Measurements from ENCODE around the gene SLC4A1. TPM values are rescaled to one million over a fixed set of nuclear protein-coding genes. Genes with fewer than 3 reads are reported as not detected.

SLC4A1 gene
- total and polyA plus RNA-seq, 2 of the 13 experiments (the other 11 are each of a cell fraction or from before 2014, with no cell fraction given), result not detected

DNA sequence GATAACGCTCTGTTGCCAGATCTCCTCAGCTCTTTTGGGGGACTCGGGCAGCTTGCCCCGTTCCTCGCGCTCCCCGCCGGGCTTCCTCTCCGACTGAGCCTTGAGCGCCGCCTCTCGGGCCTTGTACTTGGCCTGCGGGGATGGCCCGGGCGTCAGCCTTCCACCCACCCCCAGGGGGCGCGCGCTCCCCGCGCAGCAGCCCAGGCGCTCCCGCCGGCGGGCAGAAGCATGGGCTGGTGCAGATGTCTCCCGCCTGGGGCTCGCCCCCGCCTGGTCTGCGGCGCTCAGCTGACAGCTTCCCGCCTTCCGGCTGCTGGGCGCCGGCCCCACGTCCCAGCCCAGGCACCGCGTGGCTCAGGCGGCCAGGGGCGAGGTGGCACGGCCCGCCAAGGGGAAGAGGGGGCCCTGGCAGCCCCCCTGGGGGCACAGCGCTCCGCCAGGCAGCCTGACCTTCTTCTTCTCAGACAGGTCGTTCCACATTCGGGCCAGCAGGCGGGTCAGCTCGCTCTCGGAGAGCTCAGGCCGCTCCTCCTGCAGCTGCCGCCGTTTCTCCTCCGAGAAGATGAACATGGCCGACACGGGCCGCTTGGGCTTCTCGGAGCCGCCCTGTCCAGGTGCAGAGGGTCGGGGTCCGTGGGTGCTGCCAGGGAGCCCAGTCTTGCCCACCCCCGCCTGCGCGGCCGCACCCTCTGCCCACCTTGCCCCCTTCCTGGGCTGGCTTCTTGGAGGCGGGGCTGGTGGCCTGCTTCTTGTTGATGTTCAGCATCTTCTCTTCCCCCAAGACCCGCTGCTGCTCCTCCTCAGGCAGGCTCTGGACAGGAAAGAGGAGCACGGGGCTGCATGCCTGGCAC, 57.4 kb downstream of the SLC4A1 start:
- POLR2A ChIA-PET, result no interaction called here
- no peaks in the 10 kb centered on the region for H3K9me3 ChIP-seq (ENCODE audit: low read length)
- WGBS (ENCODE audit: low lambda C conversion rate), result 98% methylated on average over 64 of the region's 64 CpGs
- BruUV-seq (replicated peaks), result no TSS peak
- CTCF ChIA-PET (ENCODE audit: low intra/inter-chr PET ratio, low total read pairs), result no interaction called here
- H3K27ac ChIP-seq (ENCODE audit: extremely low read length, insufficient read depth, low read length), result no peak overlapping the region
- H3K4me2 ChIP-seq (ENCODE audit: low read depth, low read length), result no peak overlapping the region
- H4K20me1 ChIP-seq (ENCODE audit: insufficient read depth, low read length), result no peaks in the 10 kb centered on the region
- in situ Hi-C loops (cut with HindIII; ENCODE audit: extremely low pct_ligation_motif_present, low pct_unique_long_range_greater_than_20kb) (no loop called here), intact Hi-C loops (cut with micrococcal nuclease; ENCODE audit: unreplicated experiment) (no loop called here)
- no peaks in the 10 kb centered on the region for H3K79me2 ChIP-seq (ENCODE audit: insufficient read depth, low read length)
- ATAC-seq (peak; percentile 48), DNase-seq (ENCODE audit: low spot score) (no peak), FAIRE-seq (no peak)
- H3K9ac ChIP-seq (ENCODE audit: insufficient read depth, low read depth, low read length), result no peak overlapping the region
- no peak overlapping the region for H3K4me3 ChIP-seq (replicated peaks in 1 of 3; ENCODE audit: insufficient read depth in 1 of 3, low read depth in 2 of 3, low read length in 3 of 3)
- peaks cover 34 to 68% of the 10 kb centered on the region in 2 experiments for H3K36me3 ChIP-seq (replicated peaks in 1 of 2; ENCODE audit: control insufficient read depth in 1 of 2, insufficient read depth in 2 of 2, low read length in 2 of 2)
- H3K4me1 ChIP-seq (ENCODE audit: insufficient read depth, low read length), result no peaks in the 10 kb centered on the region
- no peaks in the 10 kb centered on the region for H3K27me3 ChIP-seq (ENCODE audit: control insufficient read depth in 1 of 2, insufficient read depth in 2 of 2, low read length in 2 of 2)
- no peak overlapping the region for H2AFZ ChIP-seq (ENCODE audit: low read length)
- TF ChIP-seq SIN3A (IDR thresholded peaks at IDR 0.05; ENCODE audit: borderline replicate concordance, low read depth, low read length) (no peak), ZNF768 (CRISPR knock-in tag; IDR thresholded peaks at IDR 0.05) (peak; percentile 12; the same call in 1 of the 2 replicates), RAD21 (CRISPR knock-in tag; IDR thresholded peaks at IDR 0.05) (peak; percentile 47), TARDBP (CRISPR knock-in tag; IDR thresholded peaks at IDR 0.05) (no peak), ZNF549 (CRISPR knock-in tag; IDR thresholded peaks at IDR 0.05) (no peak), ZBTB38 (CRISPR knock-in tag; IDR thresholded peaks at IDR 0.05) (peak; percentile 62; the same call in 1 of the 2 replicates), ZNF670 (CRISPR knock-in tag; IDR thresholded peaks at IDR 0.05; ENCODE audit: borderline replicate concordance) (no peak), KDM1A (CRISPR knock-in tag; IDR thresholded peaks at IDR 0.05) (no peak), WIZ (CRISPR knock-in tag; IDR thresholded peaks at IDR 0.05) (no peak), ZNF782 (CRISPR knock-in tag; IDR thresholded peaks at IDR 0.05; ENCODE audit: borderline replicate concordance) (no peak), ZNF781 (CRISPR knock-in tag; IDR thresholded peaks at IDR 0.05; ENCODE audit: borderline replicate concordance, not compliant biosample characterization) (no peak), ZNF572 (CRISPR knock-in tag; IDR thresholded peaks at IDR 0.05) (no peak), PHF21A (CRISPR knock-in tag; IDR thresholded peaks at IDR 0.05) (no peak)
- TF ChIP-seq, protein P1, sequence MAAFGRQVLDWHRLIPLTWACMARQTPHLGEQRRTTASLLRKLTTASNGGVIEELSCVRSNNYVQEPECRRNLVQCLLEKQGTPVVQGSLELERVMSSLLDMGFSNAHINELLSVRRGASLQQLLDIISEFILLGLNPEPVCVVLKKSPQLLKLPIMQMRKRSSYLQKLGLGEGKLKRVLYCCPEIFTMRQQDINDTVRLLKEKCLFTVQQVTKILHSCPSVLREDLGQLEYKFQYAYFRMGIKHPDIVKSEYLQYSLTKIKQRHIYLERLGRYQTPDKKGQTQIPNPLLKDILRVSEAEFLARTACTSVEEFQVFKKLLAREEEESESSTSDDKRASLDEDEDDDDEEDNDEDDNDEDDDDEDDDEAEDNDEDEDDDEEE (CRISPR knock-in tag; IDR thresholded peaks at IDR 0.05), result no peak
- TF ChIP-seq, protein P2, sequence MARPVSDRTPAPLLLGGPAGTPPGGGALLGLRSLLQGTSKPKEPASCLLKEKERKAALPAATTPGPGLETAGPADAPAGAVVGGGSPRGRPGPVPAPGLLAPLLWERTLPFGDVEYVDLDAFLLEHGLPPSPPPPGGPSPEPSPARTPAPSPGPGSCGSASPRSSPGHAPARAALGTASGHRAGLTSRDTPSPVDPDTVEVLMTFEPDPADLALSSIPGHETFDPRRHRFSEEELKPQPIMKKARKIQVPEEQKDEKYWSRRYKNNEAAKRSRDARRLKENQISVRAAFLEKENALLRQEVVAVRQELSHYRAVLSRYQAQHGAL (CRISPR knock-in tag; IDR thresholded peaks at IDR 0.05; ENCODE audit: not compliant biosample characterization), result no peak
- TF ChIP-seq, protein P3, sequence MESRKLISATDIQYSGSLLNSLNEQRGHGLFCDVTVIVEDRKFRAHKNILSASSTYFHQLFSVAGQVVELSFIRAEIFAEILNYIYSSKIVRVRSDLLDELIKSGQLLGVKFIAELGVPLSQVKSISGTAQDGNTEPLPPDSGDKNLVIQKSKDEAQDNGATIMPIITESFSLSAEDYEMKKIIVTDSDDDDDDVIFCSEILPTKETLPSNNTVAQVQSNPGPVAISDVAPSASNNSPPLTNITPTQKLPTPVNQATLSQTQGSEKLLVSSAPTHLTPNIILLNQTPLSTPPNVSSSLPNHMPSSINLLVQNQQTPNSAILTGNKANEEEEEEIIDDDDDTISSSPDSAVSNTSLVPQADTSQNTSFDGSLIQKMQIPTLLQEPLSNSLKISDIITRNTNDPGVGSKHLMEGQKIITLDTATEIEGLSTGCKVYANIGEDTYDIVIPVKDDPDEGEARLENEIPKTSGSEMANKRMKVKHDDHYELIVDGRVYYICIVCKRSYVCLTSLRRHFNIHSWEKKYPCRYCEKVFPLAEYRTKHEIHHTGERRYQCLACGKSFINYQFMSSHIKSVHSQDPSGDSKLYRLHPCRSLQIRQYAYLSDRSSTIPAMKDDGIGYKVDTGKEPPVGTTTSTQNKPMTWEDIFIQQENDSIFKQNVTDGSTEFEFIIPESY (CRISPR knock-in tag; IDR thresholded peaks at IDR 0.05), result peak; percentile 99
- TF ChIP-seq, protein P4, sequence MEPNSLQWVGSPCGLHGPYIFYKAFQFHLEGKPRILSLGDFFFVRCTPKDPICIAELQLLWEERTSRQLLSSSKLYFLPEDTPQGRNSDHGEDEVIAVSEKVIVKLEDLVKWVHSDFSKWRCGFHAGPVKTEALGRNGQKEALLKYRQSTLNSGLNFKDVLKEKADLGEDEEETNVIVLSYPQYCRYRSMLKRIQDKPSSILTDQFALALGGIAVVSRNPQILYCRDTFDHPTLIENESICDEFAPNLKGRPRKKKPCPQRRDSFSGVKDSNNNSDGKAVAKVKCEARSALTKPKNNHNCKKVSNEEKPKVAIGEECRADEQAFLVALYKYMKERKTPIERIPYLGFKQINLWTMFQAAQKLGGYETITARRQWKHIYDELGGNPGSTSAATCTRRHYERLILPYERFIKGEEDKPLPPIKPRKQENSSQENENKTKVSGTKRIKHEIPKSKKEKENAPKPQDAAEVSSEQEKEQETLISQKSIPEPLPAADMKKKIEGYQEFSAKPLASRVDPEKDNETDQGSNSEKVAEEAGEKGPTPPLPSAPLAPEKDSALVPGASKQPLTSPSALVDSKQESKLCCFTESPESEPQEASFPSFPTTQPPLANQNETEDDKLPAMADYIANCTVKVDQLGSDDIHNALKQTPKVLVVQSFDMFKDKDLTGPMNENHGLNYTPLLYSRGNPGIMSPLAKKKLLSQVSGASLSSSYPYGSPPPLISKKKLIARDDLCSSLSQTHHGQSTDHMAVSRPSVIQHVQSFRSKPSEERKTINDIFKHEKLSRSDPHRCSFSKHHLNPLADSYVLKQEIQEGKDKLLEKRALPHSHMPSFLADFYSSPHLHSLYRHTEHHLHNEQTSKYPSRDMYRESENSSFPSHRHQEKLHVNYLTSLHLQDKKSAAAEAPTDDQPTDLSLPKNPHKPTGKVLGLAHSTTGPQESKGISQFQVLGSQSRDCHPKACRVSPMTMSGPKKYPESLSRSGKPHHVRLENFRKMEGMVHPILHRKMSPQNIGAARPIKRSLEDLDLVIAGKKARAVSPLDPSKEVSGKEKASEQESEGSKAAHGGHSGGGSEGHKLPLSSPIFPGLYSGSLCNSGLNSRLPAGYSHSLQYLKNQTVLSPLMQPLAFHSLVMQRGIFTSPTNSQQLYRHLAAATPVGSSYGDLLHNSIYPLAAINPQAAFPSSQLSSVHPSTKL (CRISPR knock-in tag; IDR thresholded peaks at IDR 0.05), result no peak
